HG02938 (cell line): ENCODE data around the gene ARL6.
A peak's percentile ranks its signal among the peaks of the same experiment; 100 is the strongest.

Source experiments
- ATAC-seq: cut with Tn5 transposase; IDR thresholded peaks from one replicate; pipeline ENCODE4 v1.9.1; 2021; ENCODE audit warnings: mild to moderate bottlenecking, moderate library complexity; ENCODE audit not compliant: unreplicated experiment

Gene ARL6

GRCh38 chr3:97764407-97765238 is at the start of gene ARL6:
ARL6 (plus strand) TSS chr3:97764758; CDS start chr3:97768108, 3,350 bp downstream.
- ATAC-seq: peak; percentile 94

GRCh38 chr3:97719156-97719821 is 45.3 kb upstream of the ARL6 start:
- ATAC-seq: peak; percentile 94

GRCh38 chr3:97720417-97720816 is 44.1 kb upstream of the ARL6 start:
- no peak for ATAC-seq

GRCh38 chr3:97721446-97721845 is 43.1 kb upstream of the ARL6 start:
- no peak for ATAC-seq

- ATAC-seq: no peak
These were observed 27.6 kb upstream of the ARL6 start for GRCh38 chr3:97736928-97737327.

GRCh38 chr3:97738761-97739160 is 25.8 kb upstream of the ARL6 start:
- no peak for ATAC-seq

- no peak for ATAC-seq
These were observed 22.5 kb upstream of the ARL6 start for GRCh38 chr3:97742036-97742435.

- no peak for ATAC-seq
These were observed 20.3 kb upstream of the ARL6 start for GRCh38 chr3:97744289-97744688.

GRCh38 chr3:97763586-97764406 is 762 bp upstream of the ARL6 start:
- ATAC-seq: peak; percentile 42

- ATAC-seq: no peak
These were observed 778 bp downstream of the ARL6 start for GRCh38 chr3:97765336-97765735.

GRCh38 chr3:97772926-97773325 is 8.4 kb downstream of the ARL6 start:
- no peak for ATAC-seq

GRCh38 chr3:97778152-97778551 is 13.6 kb downstream of the ARL6 start:
- no peak for ATAC-seq

GRCh38 chr3:97793420-97794019 is 29.0 kb downstream of the ARL6 start:
- peak; percentile 77 for ATAC-seq

GRCh38 chr3:97795951-97796350 is 31.4 kb downstream of the ARL6 start:
- ATAC-seq: no peak

- no peak for ATAC-seq
These were observed 39.9 kb downstream of the ARL6 start for GRCh38 chr3:97804471-97804870.

GRCh38 chr3:97810779-97811390 is 46.3 kb downstream of the ARL6 start:
- no peak for ATAC-seq

GRCh38 chr3:97815149-97815917 is 50.8 kb downstream of the ARL6 start:
- ATAC-seq: no peak

- no peak for ATAC-seq
These were observed 52.3 kb downstream of the ARL6 start for GRCh38 chr3:97816811-97817210.

- no peak for ATAC-seq
These were observed 53.4 kb downstream of the ARL6 start for GRCh38 chr3:97817965-97818364.

GRCh38 chr3:97820780-97821179 is 56.2 kb downstream of the ARL6 start:
- ATAC-seq: no peak
